Measurements from ENCODE around the gene MCOLN3.
A peak's percentile ranks its signal among the peaks of the same experiment; 100 is the strongest.

Gene MCOLN3

GRCh38 chr1:85060038-85060437, 11.7 kb upstream of the MCOLN3 start (continued):
- TF ChIP-seq MYNN (tag by site-specific recombination; IDR thresholded peaks at IDR 0.05; ENCODE audit: borderline replicate concordance) (no peak), ZNF521 (tag by site-specific recombination; IDR thresholded peaks at IDR 0.05) (no peak), OSR2 (tag by site-specific recombination; IDR thresholded peaks at IDR 0.05) (peak; percentile 67)
- TF ChIP-seq, protein P1, sequence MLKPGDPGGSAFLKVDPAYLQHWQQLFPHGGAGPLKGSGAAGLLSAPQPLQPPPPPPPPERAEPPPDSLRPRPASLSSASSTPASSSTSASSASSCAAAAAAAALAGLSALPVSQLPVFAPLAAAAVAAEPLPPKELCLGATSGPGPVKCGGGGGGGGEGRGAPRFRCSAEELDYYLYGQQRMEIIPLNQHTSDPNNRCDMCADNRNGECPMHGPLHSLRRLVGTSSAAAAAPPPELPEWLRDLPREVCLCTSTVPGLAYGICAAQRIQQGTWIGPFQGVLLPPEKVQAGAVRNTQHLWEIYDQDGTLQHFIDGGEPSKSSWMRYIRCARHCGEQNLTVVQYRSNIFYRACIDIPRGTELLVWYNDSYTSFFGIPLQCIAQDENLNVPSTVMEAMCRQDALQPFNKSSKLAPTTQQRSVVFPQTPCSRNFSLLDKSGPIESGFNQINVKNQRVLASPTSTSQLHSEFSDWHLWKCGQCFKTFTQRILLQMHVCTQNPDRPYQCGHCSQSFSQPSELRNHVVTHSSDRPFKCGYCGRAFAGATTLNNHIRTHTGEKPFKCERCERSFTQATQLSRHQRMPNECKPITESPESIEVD (tag by site-specific recombination; IDR thresholded peaks at IDR 0.05), result peak; percentile 62; the same call in 1 of the 2 replicates

DNA sequence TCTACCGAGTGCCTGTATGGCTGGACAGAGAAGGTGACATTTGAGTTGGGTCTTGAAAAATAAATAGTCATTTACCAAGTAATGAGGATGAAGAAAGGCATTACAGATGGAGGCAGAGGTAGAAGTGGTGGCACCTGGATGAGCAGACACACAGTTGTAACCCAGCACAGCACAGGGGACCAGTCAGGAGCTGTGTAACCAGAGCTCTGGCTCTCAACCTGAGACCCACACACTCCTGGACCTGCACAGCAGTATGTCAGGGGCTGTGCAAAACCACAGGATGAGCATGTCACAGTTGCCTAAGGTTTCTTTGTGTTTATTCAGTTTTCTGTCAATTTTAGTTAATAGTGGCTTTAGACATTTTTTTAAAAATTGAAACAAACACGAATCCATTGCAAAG, 11.3 kb upstream of the MCOLN3 start:
- TF ChIP-seq TRIM28 (IDR thresholded peaks at IDR 0.05; ENCODE audit: borderline replicate concordance, low read length) (0 out of 2 replicates have a peak, but pooled peaks have one; percentile 53), ZSCAN4 (tag by site-specific recombination; IDR thresholded peaks at IDR 0.05) (no peak)
- ChIA-PET CTCF (no interaction called here), POLR2A (no interaction called here)
- H3K9me3 ChIP-seq (ENCODE audit: control insufficient read depth, insufficient read depth, low read depth, low read length), result no peaks in the 10 kb centered on the region
- H3K4me1 ChIP-seq (ENCODE audit: control insufficient read depth, insufficient read depth, low read length), result peaks cover 5% of the 10 kb centered on the region; the same call in 1 of the 2 replicates
- no peak overlapping the region for H3K4me3 ChIP-seq (ENCODE audit: low read depth, low read length)
- no peaks in the 10 kb centered on the region for H3K36me3 ChIP-seq (ENCODE audit: control insufficient read depth in 2 of 2, insufficient read depth in 1 of 2, low read length in 2 of 2)
- H3K27ac ChIP-seq (ENCODE audit: extremely low read depth, low read depth, low read length), result no peak overlapping the region

- Histone ChIP-seq H3K27ac (ENCODE audit: extremely low read depth, low read depth, low read length) (no peak overlapping the region), H3K36me3 (ENCODE audit: control insufficient read depth in 2 of 2, insufficient read depth in 1 of 2, low read length in 2 of 2) (no peaks in the 10 kb centered on the region), H3K9me3 (ENCODE audit: control insufficient read depth, insufficient read depth, low read depth, low read length) (no peaks in the 10 kb centered on the region), H3K4me1 (ENCODE audit: control insufficient read depth, insufficient read depth, low read length) (peaks cover 5% of the 10 kb centered on the region; the same call in 1 of the 2 replicates), H3K4me3 (ENCODE audit: low read depth, low read length) (no peak overlapping the region)
- TF ChIP-seq HOXC10 (CRISPR knock-in tag; IDR thresholded peaks at IDR 0.05), result no peak
- TF ChIP-seq, protein P1 (tag by site-specific recombination; IDR thresholded peaks at IDR 0.05), result 0 out of 2 replicates have a peak, but pooled peaks have one; percentile 1
- ChIA-PET CTCF (interaction anchor here (0.6 to 1.3 kb wide), 2 partner anchors 114 to 283 kb away, joined by 3 read pairs; no protein-coding TSS in a partner anchor), POLR2A (no interaction called here)
Observed at GRCh38 chr1:85058786-85059185, 10.5 kb upstream of the MCOLN3 start.

GRCh38 chr1:85058311-85058710, 10.0 kb upstream of the MCOLN3 start:
- Histone ChIP-seq H3K27ac (ENCODE audit: extremely low read depth, low read depth, low read length) (no peak overlapping the region), H3K36me3 (ENCODE audit: control insufficient read depth in 2 of 2, insufficient read depth in 1 of 2, low read length in 2 of 2) (no peaks in the 10 kb centered on the region), H3K9me3 (ENCODE audit: control insufficient read depth, insufficient read depth, low read depth, low read length) (no peaks in the 10 kb centered on the region), H3K4me3 (ENCODE audit: low read depth, low read length) (no peak overlapping the region), H3K4me1 (ENCODE audit: control insufficient read depth, insufficient read depth, low read length) (peaks cover 5% of the 10 kb centered on the region; the same call in 1 of the 2 replicates)
- no peak for TF ChIP-seq ZNF549 (tag by site-specific recombination; IDR thresholded peaks at IDR 0.05)
- TF ChIP-seq, protein P1 (tag by site-specific recombination; IDR thresholded peaks at IDR 0.05), result 0 out of 2 replicates have a peak, but pooled peaks have one; percentile 7
- CTCF ChIA-PET, result interaction anchor here (0.6 to 1.3 kb wide), 3 partner anchors 92 to 282 kb away, joined by 3 to 4 read pairs (median 3); no protein-coding TSS in a partner anchor
- POLR2A ChIA-PET, result interaction anchor here (1.6 kb wide), 1 partner anchor 10 kb away, joined by 3 read pairs; the partner anchor contains the start of gene MCOLN3
